Right lobe of liver (tissue), 4 donors: ENCODE data around the gene PRR36.

Experiments used
- CTCF ChIP-seq, 4 donors: fragments of 200-600 bp in 3 of 4; fragments of 450-650 bp in 1 of 4; IDR thresholded peaks; one replicate each; pipeline versions ENCODE4 v1.5.1 to v1.8.0; 2016 to 2022; ENCODE audit warnings: antibody characterized with exemption in 4 of 4, mild to moderate bottlenecking in 2 of 4
- POLR2A ChIP-seq: fragments of 450-650 bp; IDR thresholded peaks from one replicate; pipeline ENCODE4 v1.6.1; 2017; ENCODE audit warnings: antibody characterized with exemption, mild to moderate bottlenecking
- donor health status: DM: no; HTN: no; CAD: no.
- donor health status: DM: no; HTN: no; CAD: no.
- donor health status: DM: no; HTN: yes; CAD: no.

GRCh38 chr19:7900401-7900870 lies 26.2 kb upstream of the PRR36 start:
- no peak for TF ChIP-seq POLR2A
- no peak for TF ChIP-seq CTCF (IDR thresholded peaks at IDR 0.05)
